ENCODE data around the gene RAB11FIP4.
A peak's percentile ranks its signal among the peaks of the same experiment; 100 is the strongest.
"Not testable (repeated sequence)": the region's sequence is repeated elsewhere in the genome, so short reads cannot be mapped to it uniquely, and the experiment has no call there.

The RAB11FIP4 gene

GRCh38 chr17:31431852-31432658, 40.6 kb downstream of the RAB11FIP4 start:
- DNase-seq (ENCODE audit: low read depth in 3 of 3, low spot score in 1 of 3), result no peak

DNA sequence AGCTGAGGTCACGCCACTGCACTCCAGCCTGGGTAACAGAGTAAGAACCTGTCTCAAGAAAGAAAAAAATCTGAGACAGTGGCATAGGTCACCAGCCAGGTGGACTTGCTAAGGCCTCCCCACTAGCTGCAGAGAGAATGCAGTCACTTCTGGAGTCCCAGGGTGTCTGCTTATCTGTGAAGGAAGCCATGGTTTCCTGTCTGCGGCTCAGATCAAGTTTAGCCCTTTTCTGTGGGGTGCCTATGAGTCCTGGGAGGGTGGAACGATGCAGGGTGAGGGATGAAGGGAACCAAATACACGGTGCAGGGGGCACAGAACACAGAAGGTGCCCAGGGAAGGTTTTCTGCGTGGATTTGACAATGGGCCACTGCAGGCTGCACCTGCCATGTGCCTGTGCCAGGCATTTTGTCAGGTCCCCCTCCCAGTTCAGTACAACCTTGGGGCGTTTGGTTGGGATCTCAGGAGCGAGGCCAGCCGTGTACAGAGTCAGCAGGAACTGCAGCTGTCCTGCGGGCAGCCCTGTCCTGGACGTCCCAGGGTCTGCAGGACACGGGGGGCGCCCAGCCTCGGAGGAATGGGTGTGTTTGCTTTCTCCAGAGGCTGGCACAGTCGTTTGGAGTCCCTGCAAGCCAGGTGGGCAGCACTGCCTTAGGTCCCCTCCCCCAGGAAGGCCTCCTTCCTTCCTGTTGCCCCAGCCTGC, 41.8 kb downstream of the RAB11FIP4 start:
- peak in 1 of 3 donors; percentile 11 for DNase-seq (ENCODE audit: low read depth in 3 of 3, low spot score in 1 of 3)

DNA sequence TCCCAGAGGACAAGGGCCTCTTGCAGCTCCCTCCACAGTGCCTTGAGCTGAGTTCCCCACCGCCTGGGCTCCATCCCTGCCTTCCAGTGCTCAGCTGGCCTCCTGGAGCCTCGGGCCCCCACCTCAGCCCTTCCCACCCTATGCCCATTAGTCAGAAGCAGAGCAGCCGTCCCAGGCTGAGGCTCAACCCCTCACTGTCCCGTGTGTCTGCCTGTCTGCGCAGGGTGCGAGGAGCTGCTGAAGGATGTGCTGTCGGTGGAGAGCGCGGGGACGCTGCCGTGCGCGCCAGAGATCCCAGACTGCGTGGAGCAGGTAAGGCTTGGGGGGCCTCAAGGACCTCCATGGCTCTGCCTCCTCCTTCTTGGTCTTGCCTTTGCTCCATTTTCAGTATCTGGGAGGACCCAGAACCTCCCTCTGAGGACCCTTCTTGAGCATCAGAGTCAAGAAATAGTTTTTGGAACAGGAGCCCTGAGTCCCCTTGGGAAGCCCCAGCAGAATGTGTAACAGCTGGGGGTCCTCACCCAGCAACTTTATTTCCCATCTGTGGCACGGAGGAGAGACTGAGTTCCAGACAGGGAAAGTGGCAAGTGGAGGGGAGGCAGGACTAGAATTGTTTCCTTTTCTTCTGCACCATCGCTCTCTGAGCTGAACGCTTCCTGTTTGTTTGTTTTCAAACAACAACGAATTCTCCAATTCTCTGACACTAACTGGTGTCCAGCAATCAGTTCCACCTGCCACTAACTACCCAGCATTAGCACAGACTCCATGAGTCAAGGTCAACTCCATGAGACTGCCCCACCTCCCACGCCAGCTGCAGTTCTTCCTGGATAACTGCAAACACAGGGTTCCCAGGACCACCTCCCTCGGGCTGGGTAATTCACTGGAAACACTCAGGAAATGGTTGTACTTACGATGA, 42.6 kb downstream of the RAB11FIP4 start:
- no peak for DNase-seq (ENCODE audit: low read depth in 3 of 3, low spot score in 1 of 3)

DNA sequence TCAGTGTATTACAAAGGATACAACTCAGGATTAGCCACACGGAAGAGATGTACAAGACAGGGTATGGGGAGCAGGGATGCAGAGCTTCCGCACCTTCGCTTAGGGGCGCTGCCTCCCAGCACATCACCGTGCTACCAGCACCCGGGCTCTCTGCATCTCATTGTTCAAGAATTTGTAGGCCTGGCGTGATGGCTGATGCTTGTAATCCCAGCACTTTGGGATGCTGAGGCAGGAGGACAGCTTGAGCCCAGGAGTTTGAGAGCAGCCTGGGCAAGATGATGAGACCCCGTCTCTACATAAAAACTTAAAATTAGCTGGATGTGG, 43.2 kb downstream of the RAB11FIP4 start:
- DNase-seq (ENCODE audit: low read depth in 3 of 3, low spot score in 1 of 3), result no peak

DNA sequence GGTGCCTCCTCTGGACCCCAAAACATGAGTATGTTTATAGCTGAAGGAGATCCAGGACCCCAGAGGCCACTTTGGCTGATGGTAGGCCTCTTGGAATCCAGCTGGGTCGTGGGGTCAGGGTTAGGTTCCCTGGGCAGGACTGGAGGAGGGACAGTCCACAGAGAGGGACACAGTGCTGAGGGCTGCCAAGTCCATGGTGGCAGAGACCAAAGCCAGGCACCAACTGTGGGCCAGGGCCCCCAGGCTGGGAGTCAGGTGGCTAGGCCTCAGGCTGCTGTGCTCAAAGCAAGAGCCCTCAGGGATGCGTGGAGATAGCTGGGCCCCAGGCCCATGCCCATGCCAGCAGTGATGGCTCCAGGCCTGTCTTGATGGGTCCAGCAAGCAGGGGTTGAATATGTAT, 44.1 kb downstream of the RAB11FIP4 start:
- DNase-seq (ENCODE audit: low read depth in 3 of 3, low spot score in 1 of 3), result no peak

DNA sequence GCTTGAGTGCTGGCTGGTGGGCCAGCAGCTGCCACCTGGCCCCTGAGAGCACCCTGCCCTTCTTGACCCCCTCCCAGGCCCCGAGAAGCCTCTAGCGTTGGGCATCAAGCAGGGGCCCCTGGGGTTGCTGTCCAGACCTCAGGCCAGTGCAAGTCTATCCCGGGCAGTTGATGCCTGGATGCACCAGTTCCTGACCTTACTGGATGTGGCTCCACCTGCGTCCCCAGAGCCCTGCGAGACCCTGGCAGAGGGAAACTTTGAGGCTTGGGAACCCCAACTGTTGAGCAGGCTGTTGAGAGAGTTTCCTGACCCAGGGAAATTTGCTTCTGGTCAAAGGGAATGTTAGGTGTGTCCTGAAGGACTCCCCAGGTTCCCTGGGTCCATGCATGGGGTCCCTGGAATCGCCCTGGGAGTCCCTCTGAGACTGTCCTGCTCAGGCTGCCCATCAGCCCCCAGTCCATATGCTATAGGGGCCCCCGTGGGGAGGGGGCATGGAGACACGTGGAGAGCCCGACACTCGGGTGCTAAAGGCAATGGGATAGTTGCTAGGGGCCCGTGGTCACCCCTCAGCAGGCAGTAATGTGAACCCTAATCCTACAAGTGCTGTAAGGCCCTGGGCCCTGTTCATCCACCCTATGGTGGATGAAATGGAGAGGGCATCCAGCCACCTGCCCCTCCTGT, 46.4 kb downstream of the RAB11FIP4 start:
- DNase-seq (ENCODE audit: low read depth in 3 of 3, low spot score in 1 of 3), result no peak

- no peak for DNase-seq (ENCODE audit: low read depth in 3 of 3, low spot score in 1 of 3)
Measured at GRCh38 chr17:31439716-31440115, 48.2 kb downstream of the RAB11FIP4 start.

DNA sequence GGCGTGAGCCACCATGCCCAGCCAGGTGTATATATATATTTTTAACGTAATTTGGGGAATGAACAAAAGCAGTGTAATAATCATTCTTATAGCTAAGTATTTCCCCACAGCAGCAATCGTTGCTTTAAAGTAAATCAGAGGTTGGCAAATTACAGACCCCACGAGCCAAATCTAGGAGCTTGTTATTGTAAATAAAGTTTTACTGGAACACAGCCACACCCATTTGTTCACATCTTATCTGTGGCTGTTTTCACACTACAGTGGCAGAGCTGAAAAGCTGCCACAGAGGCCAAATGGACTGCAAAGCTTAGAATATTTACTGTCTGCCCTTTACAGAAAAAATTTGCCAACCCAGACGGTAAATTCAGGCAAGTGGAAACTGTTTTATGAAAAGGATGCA, 50.8 kb downstream of the RAB11FIP4 start:
- no peak for DNase-seq (ENCODE audit: low read depth in 3 of 3, low spot score in 1 of 3)

GRCh38 chr17:31442856-31443255, 51.4 kb downstream of the RAB11FIP4 start:
- DNase-seq (ENCODE audit: low read depth in 3 of 3, low spot score in 1 of 3), result not testable (repeated sequence)

GRCh38 chr17:31443386-31443785, 51.9 kb downstream of the RAB11FIP4 start:
- DNase-seq (ENCODE audit: low read depth in 3 of 3, low spot score in 1 of 3), result no peak

- no peak for DNase-seq (ENCODE audit: low read depth in 3 of 3, low spot score in 1 of 3)
Measured at GRCh38 chr17:31444026-31444425, 52.6 kb downstream of the RAB11FIP4 start.

- no peak for DNase-seq (ENCODE audit: low read depth in 3 of 3, low spot score in 1 of 3)
Measured at GRCh38 chr17:31446195-31446967, 54.9 kb downstream of the RAB11FIP4 start.

- no peak for DNase-seq (ENCODE audit: low read depth in 3 of 3, low spot score in 1 of 3)
Measured at GRCh38 chr17:31448467-31449077, 57.1 kb downstream of the RAB11FIP4 start.

DNA sequence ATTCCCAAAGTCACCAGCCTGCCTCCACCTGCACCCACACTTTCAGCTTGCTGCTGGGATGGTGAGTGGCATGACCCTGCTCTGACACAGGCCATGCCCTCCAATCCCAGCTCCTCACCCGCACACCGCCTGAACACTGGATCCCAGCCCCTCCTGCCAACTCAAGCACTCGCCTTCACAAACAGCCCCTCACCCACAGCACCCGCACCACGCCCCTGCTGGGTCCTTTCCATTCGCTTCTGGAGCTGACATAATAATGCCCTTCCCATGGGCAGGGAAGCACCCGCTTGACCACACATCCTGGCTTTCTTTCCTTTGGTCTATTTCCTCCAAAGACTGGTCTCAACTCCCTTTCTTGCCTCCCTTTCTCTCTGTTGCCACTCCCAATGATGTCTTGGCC, 57.6 kb downstream of the RAB11FIP4 start:
- DNase-seq (ENCODE audit: low read depth in 3 of 3, low spot score in 1 of 3), result no peak

DNA sequence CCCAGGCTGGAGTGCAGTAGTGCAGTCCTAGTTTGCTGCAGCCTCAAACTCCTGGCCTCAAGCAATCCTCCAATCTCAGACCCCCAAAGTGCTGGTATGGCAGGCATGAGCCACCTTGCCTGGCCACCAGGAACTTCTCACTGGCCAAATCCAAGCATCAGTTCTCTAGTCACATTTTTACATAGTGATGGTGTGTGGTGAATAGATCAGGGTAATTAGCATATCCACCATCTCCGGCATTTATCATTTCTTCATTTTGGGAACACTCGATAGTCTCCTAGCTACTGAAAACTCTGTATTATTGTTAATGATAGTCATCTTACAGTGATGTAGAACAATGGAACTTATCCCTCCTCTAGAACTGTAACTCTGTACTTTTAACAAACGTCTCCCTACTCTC, 58.3 kb downstream of the RAB11FIP4 start:
- no peak for DNase-seq (ENCODE audit: low read depth in 3 of 3, low spot score in 1 of 3)

DNA sequence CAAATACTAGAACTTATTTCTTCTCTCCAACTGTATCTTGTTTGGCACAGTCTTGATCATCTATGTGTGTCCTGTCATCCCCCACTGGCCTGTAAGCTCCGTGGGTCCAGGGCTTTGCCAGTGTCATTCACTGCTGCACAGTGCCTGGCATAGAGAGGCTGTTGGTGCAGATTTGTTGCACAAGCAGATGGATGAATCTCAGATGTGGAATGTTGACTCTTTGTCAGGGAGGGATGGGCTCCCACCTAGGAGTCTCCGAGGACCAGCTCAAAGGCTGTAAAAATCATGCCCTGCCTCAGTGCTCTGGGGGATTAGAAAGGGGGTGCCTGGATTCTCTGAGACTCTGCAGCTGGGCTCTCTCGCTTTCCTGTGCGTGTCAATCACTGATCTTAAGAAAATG, 60.6 kb downstream of the RAB11FIP4 start:
- DNase-seq (ENCODE audit: low read depth in 3 of 3, low spot score in 1 of 3), result no peak

- DNase-seq (ENCODE audit: low read depth in 3 of 3, low spot score in 1 of 3), result no peak
Measured at GRCh38 chr17:31452561-31453110, 61.2 kb downstream of the RAB11FIP4 start.

GRCh38 chr17:31453896-31454295, 62.4 kb downstream of the RAB11FIP4 start:
- no peak for DNase-seq (ENCODE audit: low read depth in 3 of 3, low spot score in 1 of 3)

- DNase-seq (ENCODE audit: low read depth in 3 of 3, low spot score in 1 of 3), result no peak
Measured at GRCh38 chr17:31456814-31457213, 65.3 kb downstream of the RAB11FIP4 start.

Measured in stimulated activated CD4-positive, alpha-beta T cell treated with anti-CD3 and anti-CD28 coated beads, TNF-alpha, amount 100 ng/mL, for 1 hour (primary cell).